ENCODE results near the gene RTN4RL1.

DNA sequence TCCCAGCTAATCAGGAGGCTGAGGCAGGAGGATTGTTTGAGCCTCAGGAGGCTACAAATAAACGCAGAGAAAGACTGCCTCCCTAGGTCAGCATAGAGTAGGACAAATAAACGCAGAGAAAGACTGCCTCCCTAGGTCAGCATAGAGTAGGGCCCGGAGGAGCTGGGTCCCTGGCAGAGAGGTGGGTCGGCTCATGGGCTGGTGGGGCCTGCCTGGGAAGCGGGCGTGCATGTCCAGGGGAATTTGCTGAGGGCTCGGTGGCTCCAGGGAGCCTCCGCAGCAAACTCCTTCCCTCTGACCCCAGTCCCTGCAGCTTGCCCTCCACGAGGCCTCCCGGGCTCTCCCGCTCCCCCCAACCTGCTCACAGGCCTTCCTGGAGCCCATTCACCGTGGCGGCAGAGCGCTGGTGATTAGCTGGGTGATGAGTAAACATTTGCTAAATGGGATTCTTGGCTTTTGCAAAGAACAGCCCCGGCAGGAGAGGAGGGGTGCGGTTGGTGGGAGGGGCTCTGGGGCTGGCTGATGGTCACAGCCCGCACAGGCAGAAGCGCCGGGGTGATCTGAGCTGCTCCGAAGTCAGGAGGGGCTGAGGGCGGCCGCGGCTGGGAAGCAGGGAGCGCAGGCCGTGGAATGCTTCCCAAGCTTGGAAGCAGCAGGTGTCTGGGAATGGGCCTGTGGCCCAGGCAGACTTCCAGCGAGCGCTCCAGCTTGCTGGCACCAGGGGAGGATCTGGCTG, 93.1 kb downstream of the RTN4RL1 start:
- TF ChIP-seq, protein P1, sequence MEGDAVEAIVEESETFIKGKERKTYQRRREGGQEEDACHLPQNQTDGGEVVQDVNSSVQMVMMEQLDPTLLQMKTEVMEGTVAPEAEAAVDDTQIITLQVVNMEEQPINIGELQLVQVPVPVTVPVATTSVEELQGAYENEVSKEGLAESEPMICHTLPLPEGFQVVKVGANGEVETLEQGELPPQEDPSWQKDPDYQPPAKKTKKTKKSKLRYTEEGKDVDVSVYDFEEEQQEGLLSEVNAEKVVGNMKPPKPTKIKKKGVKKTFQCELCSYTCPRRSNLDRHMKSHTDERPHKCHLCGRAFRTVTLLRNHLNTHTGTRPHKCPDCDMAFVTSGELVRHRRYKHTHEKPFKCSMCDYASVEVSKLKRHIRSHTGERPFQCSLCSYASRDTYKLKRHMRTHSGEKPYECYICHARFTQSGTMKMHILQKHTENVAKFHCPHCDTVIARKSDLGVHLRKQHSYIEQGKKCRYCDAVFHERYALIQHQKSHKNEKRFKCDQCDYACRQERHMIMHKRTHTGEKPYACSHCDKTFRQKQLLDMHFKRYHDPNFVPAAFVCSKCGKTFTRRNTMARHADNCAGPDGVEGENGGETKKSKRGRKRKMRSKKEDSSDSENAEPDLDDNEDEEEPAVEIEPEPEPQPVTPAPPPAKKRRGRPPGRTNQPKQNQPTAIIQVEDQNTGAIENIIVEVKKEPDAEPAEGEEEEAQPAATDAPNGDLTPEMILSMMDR (IDR thresholded peaks at IDR 0.05), result no peak
- no peak for TF ChIP-seq POLR2A (IDR thresholded peaks at IDR 0.05)
